Ascending aorta (tissue), 2 donors: ENCODE data around the gene ARAP2. TPM values are rescaled to one million over a fixed set of nuclear protein-coding genes. Genes with fewer than 3 reads are reported as not detected.

ENCODE experiments used
- DNase-seq, 2 donors: peaks; one replicate each; pipeline ENCODE4 v3.0.0-alpha.2; 2019; ENCODE audit warnings: low spot score in 2 of 2
- H3K27ac ChIP-seq, 2 donors: fragments of 200-600 bp; sonication (generic); one replicate each; pipeline ENCODE4 v1.5.1; 2016 to 2017; ENCODE audit warnings: mild to moderate bottlenecking in 1 of 2
- H3K27me3 ChIP-seq: fragments of 200-600 bp; sonication (generic); one replicate; pipeline ENCODE4 v1.5.1; 2017
- H3K36me3 ChIP-seq, 2 donors: fragments of 200-600 bp; sonication (generic); one replicate each; pipeline ENCODE4 v1.5.1; 2016
- H3K4me1 ChIP-seq, 2 donors: fragments of 200-600 bp; sonication (generic); one replicate each; pipeline ENCODE4 v1.5.1; 2016 to 2017; ENCODE audit warnings: mild to moderate bottlenecking in 1 of 2
- H3K4me3 ChIP-seq, 2 donors: fragments of 200-600 bp; sonication (generic); one replicate each; pipeline ENCODE4 v1.5.1; 2016 to 2017; ENCODE audit warnings: mild to moderate bottlenecking in 1 of 2
- H3K9me3 ChIP-seq, 2 donors: fragments of 200-600 bp; sonication (generic); one replicate each; pipeline ENCODE4 v1.5.1; 2016
- intact Hi-C: fragments of 100-400 bp; cut with DNase I; formaldehyde crosslinking; loops from one replicate; pipeline ENCODE4 v1.15.1; 2023
- total RNA-seq: library from RNA; depleted of rRNA; stranded (reverse); fragments of >200 nt; gene quantifications from one replicate; pipeline ENCODE4 v1.1.0, GENCODE V29; 2016
- TF ChIP-seq, protein P1 (sequence below), 3 experiments: fragments of 200-600 bp in 2 of 3; fragments of 450-650 bp in 1 of 3; sonication (generic) in 2 of 3; IDR thresholded peaks; one replicate each; pipeline ENCODE4 v1.5.1; 2016 to 2019; ENCODE audit warnings: antibody characterized with exemption in 3 of 3, mild to moderate bottlenecking in 1 of 3, moderate library complexity in 1 of 3

Gene ARAP2
- total RNA-seq, 1 donor from 2014 or later: 12.2 TPM

DNA sequence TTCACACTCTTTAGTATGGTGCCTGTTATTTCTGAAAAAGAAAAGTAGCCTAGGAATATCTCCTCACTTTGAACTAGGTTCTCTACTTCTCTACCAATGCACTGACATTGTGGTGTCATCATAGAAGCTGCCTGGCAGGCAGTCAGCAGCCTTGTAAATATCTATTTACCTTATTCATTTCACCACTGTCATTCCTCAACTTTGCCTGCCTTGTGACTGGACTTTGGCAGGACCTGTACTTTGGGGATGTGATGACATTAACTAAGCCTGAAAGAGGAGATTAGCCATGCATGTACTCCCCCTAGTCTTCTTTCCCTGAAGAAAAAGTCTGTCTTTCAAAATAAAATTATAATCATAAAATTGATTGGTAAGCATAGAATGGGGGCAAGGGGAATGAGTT is 207.2 kb downstream of the ARAP2 start:
- Histone ChIP-seq H3K4me1 (no peaks in the 10 kb centered on the region), H3K9me3 (no peaks in the 10 kb centered on the region), H3K27ac (no peak overlapping the region), H3K4me3 (no peak overlapping the region), H3K27me3 (no peaks in the 10 kb centered on the region), H3K36me3 (no peaks in the 10 kb centered on the region)
- TF ChIP-seq, protein P1, sequence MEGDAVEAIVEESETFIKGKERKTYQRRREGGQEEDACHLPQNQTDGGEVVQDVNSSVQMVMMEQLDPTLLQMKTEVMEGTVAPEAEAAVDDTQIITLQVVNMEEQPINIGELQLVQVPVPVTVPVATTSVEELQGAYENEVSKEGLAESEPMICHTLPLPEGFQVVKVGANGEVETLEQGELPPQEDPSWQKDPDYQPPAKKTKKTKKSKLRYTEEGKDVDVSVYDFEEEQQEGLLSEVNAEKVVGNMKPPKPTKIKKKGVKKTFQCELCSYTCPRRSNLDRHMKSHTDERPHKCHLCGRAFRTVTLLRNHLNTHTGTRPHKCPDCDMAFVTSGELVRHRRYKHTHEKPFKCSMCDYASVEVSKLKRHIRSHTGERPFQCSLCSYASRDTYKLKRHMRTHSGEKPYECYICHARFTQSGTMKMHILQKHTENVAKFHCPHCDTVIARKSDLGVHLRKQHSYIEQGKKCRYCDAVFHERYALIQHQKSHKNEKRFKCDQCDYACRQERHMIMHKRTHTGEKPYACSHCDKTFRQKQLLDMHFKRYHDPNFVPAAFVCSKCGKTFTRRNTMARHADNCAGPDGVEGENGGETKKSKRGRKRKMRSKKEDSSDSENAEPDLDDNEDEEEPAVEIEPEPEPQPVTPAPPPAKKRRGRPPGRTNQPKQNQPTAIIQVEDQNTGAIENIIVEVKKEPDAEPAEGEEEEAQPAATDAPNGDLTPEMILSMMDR (IDR thresholded peaks at IDR 0.05): no peak
- no peak for DNase-seq
- intact Hi-C loops: no loop called here

DNA sequence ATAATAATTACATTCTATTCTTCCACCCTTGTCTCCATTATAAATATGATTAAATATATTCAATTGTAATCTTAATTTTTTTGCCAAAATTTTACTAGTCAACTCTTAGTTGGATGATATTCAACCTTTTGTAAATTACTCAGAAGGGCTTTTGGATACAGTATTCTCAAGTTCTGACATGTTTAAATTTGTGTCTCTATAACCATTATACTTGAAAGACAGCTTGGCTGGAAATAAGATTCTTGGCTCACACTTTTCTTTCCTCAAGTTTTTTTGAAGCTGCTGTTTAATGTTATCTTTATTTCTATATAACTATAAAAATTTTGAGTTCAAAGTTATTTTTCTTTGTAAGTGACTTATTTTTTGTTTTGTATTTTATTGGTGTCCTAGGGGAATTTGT is 214.4 kb downstream of the ARAP2 start:
- H3K9me3 ChIP-seq: no peaks in the 10 kb centered on the region

DNA sequence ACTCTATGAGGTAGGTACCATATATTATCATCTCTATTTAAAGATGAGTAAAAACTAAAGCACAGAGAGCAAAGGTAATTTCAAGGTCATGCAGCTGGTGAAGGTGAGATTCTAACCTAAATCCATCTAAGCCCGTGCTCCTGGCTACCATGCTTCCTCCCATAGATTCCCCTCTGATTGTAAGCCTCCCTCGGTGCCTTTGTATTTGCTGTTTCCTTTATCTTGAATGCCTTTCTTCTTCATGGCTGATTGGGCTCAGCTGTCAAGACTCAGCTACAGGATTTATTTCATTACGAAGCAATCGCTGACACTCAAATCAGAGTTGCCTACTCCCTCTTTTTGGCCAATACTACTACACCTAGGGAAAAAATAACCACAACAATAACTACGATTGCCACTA is 217.1 kb downstream of the ARAP2 start:
- Histone ChIP-seq H3K4me1 (no peaks in the 10 kb centered on the region), H3K9me3 (no peaks in the 10 kb centered on the region), H3K36me3 (no peaks in the 10 kb centered on the region), H3K4me3 (no peak overlapping the region), H3K27me3 (no peaks in the 10 kb centered on the region), H3K27ac (no peak overlapping the region)
- TF ChIP-seq, protein P1 (IDR thresholded peaks at IDR 0.05): no peak
- intact Hi-C loops: no loop called here
- no peak for DNase-seq

More for the DNA sequence above, 214.4 kb downstream of the ARAP2 start:
- no peaks in the 10 kb centered on the region for H3K4me1 ChIP-seq
- H3K27ac ChIP-seq: no peak overlapping the region
- H3K4me3 ChIP-seq: no peak overlapping the region
- TF ChIP-seq, protein P1 (IDR thresholded peaks at IDR 0.05): no peak
- no peaks in the 10 kb centered on the region for H3K36me3 ChIP-seq
- no peak for DNase-seq
- H3K27me3 ChIP-seq: no peaks in the 10 kb centered on the region
- intact Hi-C loops: no loop called here

DNA sequence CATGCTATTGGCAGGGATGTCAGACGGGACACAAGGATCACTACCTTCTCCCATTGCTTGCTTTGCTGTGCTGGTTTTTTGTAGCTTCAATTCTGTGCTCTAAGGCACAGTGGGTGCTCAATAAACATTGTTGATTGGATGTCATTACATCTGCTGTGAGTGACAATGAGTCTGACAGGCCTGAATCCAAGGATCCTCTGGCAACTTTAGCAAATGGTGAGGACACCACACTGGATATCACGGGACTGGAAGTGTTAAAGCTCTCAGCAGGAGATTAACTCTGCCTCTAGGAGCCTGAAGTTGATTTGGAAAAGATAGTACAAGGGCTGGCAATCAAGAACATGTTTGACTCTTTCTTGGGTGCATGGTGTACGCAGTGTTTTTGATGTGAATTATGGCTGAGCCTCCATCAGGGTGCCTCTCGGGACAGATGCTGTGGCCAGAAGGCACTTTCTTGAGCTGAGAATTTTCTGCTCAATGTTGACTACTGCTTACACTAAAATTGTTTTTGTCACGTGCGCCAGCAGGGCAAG is 217.9 kb downstream of the ARAP2 start:
- Histone ChIP-seq H3K27ac (no peak overlapping the region), H3K36me3 (no peaks in the 10 kb centered on the region), H3K27me3 (no peaks in the 10 kb centered on the region), H3K4me3 (no peak overlapping the region), H3K4me1 (no peaks in the 10 kb centered on the region), H3K9me3 (no peaks in the 10 kb centered on the region)
- no peak for DNase-seq
- intact Hi-C loops: no loop called here
- TF ChIP-seq, protein P1 (IDR thresholded peaks at IDR 0.05): no peak

DNA sequence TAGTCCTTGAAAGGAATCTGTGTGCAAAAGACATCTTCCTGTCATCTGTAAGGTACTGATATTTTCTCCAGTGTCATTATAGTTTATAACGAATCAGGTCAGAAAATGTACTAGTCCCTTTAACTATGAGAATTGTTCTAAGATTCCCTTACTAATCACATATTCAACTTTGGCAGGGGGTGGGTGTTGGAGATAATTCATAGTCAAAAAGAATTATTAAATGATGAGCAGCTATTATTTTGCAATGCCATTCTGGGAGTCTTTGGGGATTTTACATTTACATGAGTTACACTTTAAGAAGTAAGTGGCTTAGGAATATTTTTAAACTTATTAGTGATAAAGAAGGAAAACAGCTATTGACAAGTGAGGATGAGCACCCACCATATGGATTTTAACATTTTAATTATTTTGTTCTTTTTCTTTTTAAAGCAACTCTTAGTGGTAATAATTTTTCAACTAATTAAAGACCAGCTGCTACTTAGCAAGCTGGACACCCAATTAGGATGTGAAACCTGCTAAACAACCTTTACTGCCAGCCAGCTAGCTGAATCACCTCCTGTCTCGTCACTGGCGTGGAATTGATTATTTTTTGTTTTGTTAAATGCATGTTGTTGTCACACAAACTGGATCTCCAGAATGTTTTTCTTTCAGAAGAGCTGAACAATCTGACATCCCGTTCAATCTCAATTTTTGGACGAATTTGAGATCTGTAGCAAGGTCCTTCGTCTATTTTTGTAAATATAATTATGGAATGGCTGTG is 219.2 kb downstream of the ARAP2 start:
- Histone ChIP-seq H3K27me3 (no peaks in the 10 kb centered on the region), H3K27ac (no peak overlapping the region), H3K36me3 (no peaks in the 10 kb centered on the region), H3K9me3 (no peaks in the 10 kb centered on the region), H3K4me1 (no peaks in the 10 kb centered on the region), H3K4me3 (no peak overlapping the region)
- TF ChIP-seq, protein P1 (IDR thresholded peaks at IDR 0.05): no peak
- DNase-seq: no peak
- intact Hi-C loops: no loop called here
